AG09309 (cell line): Measurements from ENCODE around the gene INTS6.
A peak's percentile ranks its signal among the peaks of the same experiment; 100 is the strongest.

ENCODE experiments used
- DNase-seq: peaks from one replicate; pipeline ENCODE4 v3.0.0-alpha.2; 2010; ENCODE audit warnings: low read depth
- H3K4me3 ChIP-seq: 2 replicates; pipeline ENCODE4 v1.5.1; 2011; ENCODE audit warnings: mild to moderate bottlenecking, low read depth, low read length, moderate library complexity; ENCODE audit not compliant: control insufficient read depth
- TF ChIP-seq, protein P1 (sequence below): IDR thresholded peaks from 2 replicates; pipeline ENCODE4 v1.5.1; 2011; ENCODE audit warnings: mild to moderate bottlenecking, low read depth, low read length, inconsistent platforms; ENCODE audit not compliant: insufficient read depth, control insufficient read depth; ENCODE audit errors: missing control alignments

The INTS6 gene

DNA sequence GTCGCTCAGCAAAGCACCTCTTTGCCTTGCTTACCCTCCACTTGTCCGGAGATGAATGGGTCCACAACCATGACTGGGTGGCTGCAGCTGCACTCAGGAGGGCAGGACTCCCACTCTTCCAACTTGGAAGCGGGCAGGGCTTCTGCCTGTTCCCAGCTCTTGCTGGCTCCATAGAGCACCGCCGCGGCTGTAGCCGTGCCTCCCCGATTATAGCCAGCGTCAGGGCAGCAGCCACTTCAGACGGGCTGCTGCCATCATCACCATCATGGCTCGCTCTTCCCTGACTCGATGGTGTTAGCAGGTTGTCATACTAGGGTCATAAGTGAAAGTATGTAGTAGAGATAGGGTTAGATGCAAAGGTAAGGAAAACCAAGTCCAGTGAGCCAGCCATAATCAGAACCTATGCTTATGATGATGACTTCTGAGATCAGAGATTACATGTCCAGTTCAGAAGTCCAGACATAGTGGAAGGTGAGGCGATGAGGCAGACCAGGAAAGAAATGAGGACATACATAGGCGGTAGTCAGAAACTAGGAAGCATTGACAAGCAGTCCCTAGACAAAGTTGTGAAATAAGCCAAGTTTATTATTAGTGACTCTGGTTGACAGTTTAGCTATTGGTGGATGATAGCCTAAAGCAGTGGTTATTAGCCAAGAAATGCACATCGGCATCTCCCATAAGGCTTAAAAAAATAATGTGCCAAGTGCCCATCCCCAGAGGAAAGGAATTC is 4.4 kb upstream of the INTS6 start:
- TF ChIP-seq, protein P1, sequence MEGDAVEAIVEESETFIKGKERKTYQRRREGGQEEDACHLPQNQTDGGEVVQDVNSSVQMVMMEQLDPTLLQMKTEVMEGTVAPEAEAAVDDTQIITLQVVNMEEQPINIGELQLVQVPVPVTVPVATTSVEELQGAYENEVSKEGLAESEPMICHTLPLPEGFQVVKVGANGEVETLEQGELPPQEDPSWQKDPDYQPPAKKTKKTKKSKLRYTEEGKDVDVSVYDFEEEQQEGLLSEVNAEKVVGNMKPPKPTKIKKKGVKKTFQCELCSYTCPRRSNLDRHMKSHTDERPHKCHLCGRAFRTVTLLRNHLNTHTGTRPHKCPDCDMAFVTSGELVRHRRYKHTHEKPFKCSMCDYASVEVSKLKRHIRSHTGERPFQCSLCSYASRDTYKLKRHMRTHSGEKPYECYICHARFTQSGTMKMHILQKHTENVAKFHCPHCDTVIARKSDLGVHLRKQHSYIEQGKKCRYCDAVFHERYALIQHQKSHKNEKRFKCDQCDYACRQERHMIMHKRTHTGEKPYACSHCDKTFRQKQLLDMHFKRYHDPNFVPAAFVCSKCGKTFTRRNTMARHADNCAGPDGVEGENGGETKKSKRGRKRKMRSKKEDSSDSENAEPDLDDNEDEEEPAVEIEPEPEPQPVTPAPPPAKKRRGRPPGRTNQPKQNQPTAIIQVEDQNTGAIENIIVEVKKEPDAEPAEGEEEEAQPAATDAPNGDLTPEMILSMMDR: no peak
- no peak overlapping the region for H3K4me3 ChIP-seq
- DNase-seq: no peak

DNA sequence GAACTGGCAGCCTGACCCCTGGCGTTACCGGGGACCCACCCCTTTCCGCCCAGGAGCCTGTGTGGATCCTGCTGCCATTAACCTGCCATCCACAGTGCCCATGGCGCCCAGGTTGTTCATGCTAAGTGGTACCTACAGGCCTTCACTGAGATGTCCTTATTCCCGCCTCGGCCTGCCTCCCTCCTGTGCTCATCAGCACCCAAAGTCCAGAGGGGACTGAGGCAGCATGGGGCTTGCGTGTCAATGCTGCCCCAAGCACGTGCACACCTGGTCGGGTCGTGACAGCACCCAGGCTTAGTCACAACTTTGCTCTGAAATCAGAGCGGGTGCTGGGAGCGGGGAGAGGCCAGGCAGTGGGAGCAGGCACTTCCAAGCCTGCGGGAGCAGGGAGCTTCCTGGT is 3.7 kb upstream of the INTS6 start:
- H3K4me3 ChIP-seq: no peak overlapping the region
- TF ChIP-seq, protein P1: no peak
- no peak for DNase-seq

DNA sequence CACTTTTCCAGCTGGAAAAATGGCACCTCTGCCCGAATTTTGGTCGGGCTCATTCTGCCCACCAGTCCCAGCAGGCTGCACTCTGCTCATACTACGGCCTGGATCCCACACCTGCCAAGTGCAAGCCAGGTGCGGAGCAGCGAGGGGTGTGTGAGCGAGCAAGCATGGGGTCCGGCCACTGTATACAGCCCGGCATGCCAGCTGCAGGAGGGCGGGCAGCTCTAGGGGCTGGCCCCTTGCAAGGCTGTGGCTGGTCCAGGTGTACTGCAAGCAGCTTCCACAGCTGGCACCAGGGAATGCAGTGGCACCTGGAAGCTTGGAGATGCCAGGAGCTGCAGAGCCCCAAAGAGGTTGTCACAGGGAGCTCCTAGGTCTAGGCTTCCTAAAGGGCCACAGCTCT is 2.7 kb upstream of the INTS6 start:
- DNase-seq: no peak
- no peak overlapping the region for H3K4me3 ChIP-seq
- TF ChIP-seq, protein P1: no peak

DNA sequence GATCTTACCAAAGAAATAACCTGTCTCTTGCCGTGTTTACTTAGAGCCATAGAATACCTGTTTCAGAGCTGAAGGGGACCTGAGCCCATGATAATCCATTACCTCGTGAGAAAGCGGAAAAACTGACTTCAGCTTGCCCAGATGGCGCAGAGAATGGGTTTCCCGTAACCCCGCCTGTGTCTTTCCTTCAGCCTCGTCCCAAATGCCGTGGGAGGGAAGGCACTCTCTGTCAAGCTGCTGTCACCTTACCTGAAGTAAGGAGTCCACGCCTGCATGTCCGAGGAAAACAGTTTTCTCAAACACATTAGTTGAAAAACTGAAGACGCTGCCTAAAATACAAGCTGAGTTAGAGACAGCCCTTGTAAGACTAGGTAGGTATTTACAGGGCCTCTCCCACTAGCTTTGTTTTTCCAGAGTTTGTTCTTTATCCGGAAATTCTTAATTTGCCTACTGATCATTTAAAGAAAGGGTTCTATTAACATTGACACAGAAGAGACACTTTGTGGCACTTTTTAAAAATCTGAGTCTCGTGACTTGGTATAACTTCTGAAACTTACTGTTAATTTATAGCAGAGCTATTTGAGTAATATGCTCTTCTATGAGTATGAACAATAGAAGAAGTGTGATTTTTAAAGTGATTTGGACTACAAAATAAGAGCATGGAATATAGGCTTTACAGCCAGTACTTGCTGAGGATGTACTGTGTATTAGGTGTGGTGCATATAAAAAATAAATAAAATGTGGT is 1.3 kb upstream of the INTS6 start:
- peak overlapping the region; percentile 68 for H3K4me3 ChIP-seq
- TF ChIP-seq, protein P1: no peak
- no peak for DNase-seq

DNA sequence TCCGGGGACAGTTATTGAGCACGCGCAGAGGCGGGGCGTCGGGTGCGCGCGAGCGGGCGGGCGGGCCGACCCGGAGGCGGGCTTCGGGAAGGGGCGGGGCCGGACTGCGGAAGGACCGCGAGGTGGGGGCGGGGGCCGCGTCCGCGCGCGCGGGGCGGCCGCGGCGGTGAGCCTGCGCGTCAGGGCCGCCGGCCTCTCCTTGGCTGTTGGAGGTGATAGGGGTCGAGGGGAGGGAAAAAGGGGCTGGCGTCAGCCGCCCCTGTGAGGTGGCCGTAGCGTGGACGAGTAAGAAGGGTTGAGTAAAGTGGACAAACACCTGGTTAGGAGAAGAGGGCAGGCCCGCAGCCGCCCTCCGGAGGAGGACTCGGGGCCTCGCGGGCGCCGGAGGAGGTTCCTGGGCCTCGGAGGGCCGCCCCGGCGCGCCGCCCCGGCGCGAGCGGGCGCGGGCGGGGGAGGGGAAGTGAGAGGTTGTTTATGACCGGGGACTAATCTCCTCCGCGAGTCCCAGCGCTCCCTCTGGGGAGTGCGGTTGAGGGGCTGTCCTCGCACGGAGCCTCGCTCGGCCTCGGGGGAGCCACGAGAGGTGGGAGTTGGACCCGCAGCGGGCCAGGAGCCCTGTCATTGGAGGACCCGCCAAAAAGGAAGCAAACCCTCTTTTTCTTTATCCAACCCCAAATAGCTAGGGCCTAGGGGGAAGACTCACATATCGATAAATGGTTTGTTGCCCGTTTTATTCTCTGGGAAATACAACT is 547 bp upstream of the INTS6 start:
- DNase-seq: no peak
- H3K4me3 ChIP-seq: peak overlapping the region; percentile 68
- TF ChIP-seq, protein P1: no peak

DNA sequence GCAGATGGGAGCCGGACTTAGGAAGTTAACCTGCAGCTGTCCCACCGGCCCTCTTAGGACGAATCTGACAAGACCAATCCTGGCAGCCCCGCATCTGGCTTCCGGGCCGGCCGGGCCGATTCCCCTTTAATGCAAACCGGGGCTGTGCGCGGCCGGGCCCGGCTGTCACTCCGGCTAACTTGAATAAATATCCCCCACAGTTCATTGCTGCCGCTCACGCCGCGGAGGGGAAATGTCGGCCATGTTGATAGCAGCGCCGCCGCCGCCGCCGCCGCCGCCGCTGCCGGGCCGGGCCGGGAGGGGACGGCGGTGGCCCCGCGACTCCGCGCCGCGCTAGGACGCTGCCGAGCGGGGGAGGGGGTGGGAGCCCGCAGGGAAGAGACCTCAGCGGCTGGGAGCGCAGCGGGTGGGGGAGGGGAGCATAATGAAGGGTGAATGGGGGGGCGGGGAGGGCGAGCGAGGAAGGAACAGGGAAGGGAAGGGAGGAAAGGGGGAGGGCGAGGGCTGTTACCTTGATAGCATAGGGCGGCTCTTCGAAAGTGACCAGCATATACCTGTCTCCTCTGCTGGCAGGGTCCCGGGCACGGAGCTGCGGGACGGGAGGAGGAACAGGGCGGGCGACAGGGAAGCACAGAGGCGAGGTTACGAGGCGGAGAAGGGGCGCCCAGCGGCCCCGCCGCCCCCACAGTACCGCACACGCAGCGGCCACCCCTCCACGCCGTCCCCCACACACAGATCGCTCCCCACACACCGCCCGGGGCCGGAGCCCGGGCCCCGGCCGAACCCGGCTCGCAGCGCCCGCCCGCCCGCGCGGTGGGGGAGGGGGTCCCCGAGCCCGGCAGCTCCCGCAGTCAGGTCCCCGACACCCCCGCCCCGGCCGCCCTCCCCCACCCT is 1.1 kb downstream of the INTS6 start:
- peak overlapping the region; percentile 80 for H3K4me3 ChIP-seq
- DNase-seq: no peak
- TF ChIP-seq, protein P1: no peak
